ENCODE measurements around the gene KRTAP10-9. TPM values are rescaled to one million over a fixed set of nuclear protein-coding genes. Genes with fewer than 3 reads are reported as not detected.

The KRTAP10-9 gene
- polyA plus RNA-seq, 1 of the 3 experiments (the other 2 are of a cell fraction) = not detected

GRCh38 chr21:44612669-44613229 is 14.1 kb upstream of the KRTAP10-9 start:
- H3K36me3 ChIP-seq (replicated peaks in 1 of 2; ENCODE audit: control insufficient read depth in 1 of 2, insufficient read depth in 2 of 2, low read length in 1 of 2) = no peaks in the 10 kb centered on the region
- WGBS (ENCODE audit: low lambda C conversion rate) = 9% methylated on average over 11 of the region's 13 CpGs
- H3K4me3 ChIP-seq (ENCODE audit: low read depth in 2 of 2, low read length in 1 of 2) = no peak overlapping the region
- H2AFZ ChIP-seq (ENCODE audit: low read depth) = no peak overlapping the region
- H3F3A ChIP-seq (replicated peaks; ENCODE audit: insufficient read depth) = no peaks in the 10 kb centered on the region
- H3K27me3 ChIP-seq (ENCODE audit: insufficient read depth) = peaks cover 49% of the 10 kb centered on the region
- H3K9me2 ChIP-seq = no peaks in the 10 kb centered on the region
- H3K4me1 ChIP-seq (ENCODE audit: control insufficient read depth in 1 of 2, insufficient read depth in 2 of 2, low read depth in 1 of 2, low read length in 1 of 2) = no peaks in the 10 kb centered on the region
- no peak overlapping the region for H3K9ac ChIP-seq
- no peaks in the 10 kb centered on the region for H3K9me3 ChIP-seq
- TF ChIP-seq ELF1 (IDR thresholded peaks at IDR 0.05) (no peak), CHD2 (IDR thresholded peaks at IDR 0.05; ENCODE audit: low read length, partially characterized antibody) (no peak)
- H3K79me2 ChIP-seq (ENCODE audit: insufficient read depth) = no peaks in the 10 kb centered on the region
- ChIA-PET CTCF (interaction anchor here (1.0 kb wide), 1 partner anchor 8 kb away, joined by 3 read pairs; no protein-coding TSS in a partner anchor), POLR2A (no interaction called here)
- H3K27ac ChIP-seq (ENCODE audit: low read depth in 2 of 2, low read length in 1 of 2) = no peak overlapping the region
- no peak for DNase-seq
- no peak overlapping the region for H3K4me2 ChIP-seq
- H4K20me1 ChIP-seq (ENCODE audit: insufficient read depth) = no peaks in the 10 kb centered on the region

GRCh38 chr21:44613386-44614155 is 13.3 kb upstream of the KRTAP10-9 start:
- 37% methylated on average over 14 of the region's 26 CpGs for WGBS (ENCODE audit: low lambda C conversion rate)
- CTCF ChIA-PET = no interaction called here
- Histone ChIP-seq H3K79me2 (ENCODE audit: insufficient read depth) (no peaks in the 10 kb centered on the region), H3K27me3 (ENCODE audit: insufficient read depth) (peaks cover 49% of the 10 kb centered on the region), H4K20me1 (ENCODE audit: insufficient read depth) (no peaks in the 10 kb centered on the region), H3F3A (replicated peaks; ENCODE audit: insufficient read depth) (no peaks in the 10 kb centered on the region), H3K9ac (no peak overlapping the region), H3K9me2 (no peaks in the 10 kb centered on the region), H3K9me3 (no peaks in the 10 kb centered on the region), H3K36me3 (replicated peaks in 1 of 2; ENCODE audit: control insufficient read depth in 1 of 2, insufficient read depth in 2 of 2, low read length in 1 of 2) (no peaks in the 10 kb centered on the region), H3K4me1 (ENCODE audit: control insufficient read depth in 1 of 2, insufficient read depth in 2 of 2, low read depth in 1 of 2, low read length in 1 of 2) (no peaks in the 10 kb centered on the region), H3K27ac (ENCODE audit: low read depth in 2 of 2, low read length in 1 of 2) (no peak overlapping the region), H3K4me2 (no peak overlapping the region), H3K4me3 (ENCODE audit: low read depth in 2 of 2, low read length in 1 of 2) (no peak overlapping the region), H2AFZ (ENCODE audit: low read depth) (no peak overlapping the region)
- POLR2A ChIA-PET = no interaction called here
- no peak for DNase-seq
- TF ChIP-seq MAX (IDR thresholded peaks at IDR 0.05; ENCODE audit: low read depth) (no peak), FOXJ3 (CRISPR knock-in tag; IDR thresholded peaks at IDR 0.05) (no peak), EZH2phosphoT487 (IDR thresholded peaks at IDR 0.05; ENCODE audit: borderline replicate concordance, low read depth) (no peak), RAD21 (IDR thresholded peaks at IDR 0.05; ENCODE audit: low read length) (no peak), YY1 (IDR thresholded peaks at IDR 0.05; ENCODE audit: low read depth) (no peak), USF1 (IDR thresholded peaks at IDR 0.05; ENCODE audit: borderline replicate concordance, low read depth) (no peak), IRF3 (IDR thresholded peaks at IDR 0.05; ENCODE audit: low read depth, low read length) (no peak), ELF1 (IDR thresholded peaks at IDR 0.05) (no peak), RXRA (IDR thresholded peaks at IDR 0.05; ENCODE audit: borderline replicate concordance, low read depth) (no peak), ZBTB33 (IDR thresholded peaks at IDR 0.05; ENCODE audit: borderline replicate concordance, low read depth) (no peak), PBX3 (IDR thresholded peaks at IDR 0.05) (no peak), GATA2 (CRISPR knock-in tag; IDR thresholded peaks at IDR 0.05) (no peak), MXI1 (IDR thresholded peaks at IDR 0.05; ENCODE audit: low read depth, low read length) (no peak), FOSL2 (IDR thresholded peaks at IDR 0.05; ENCODE audit: borderline replicate concordance, low read depth) (no peak), CHD2 (IDR thresholded peaks at IDR 0.05; ENCODE audit: low read length, partially characterized antibody) (no peak), NRF1 (IDR thresholded peaks at IDR 0.05; ENCODE audit: low read depth, low read length) (no peak), RCOR1 (IDR thresholded peaks at IDR 0.05; ENCODE audit: low read length) (no peak), TCF12 (IDR thresholded peaks at IDR 0.05) (no peak), NFIC (IDR thresholded peaks at IDR 0.05; ENCODE audit: borderline replicate concordance) (no peak), MEF2A (IDR thresholded peaks at IDR 0.05; ENCODE audit: borderline replicate concordance, low read depth) (no peak)
